Measurements from ENCODE around the gene PPP1R9A.

GRCh38 chr7:94877731-94878670 is 29.4 kb upstream of the PPP1R9A start:
- TF ChIP-seq CTCF (IDR thresholded peaks at IDR 0.05; ENCODE audit: low read depth, low read length, poor library complexity, severe bottlenecking) (no peak), EZH2phosphoT487 (IDR thresholded peaks at IDR 0.05; ENCODE audit: borderline replicate concordance, low read length) (no peak)

Measured in DOHH2 (cell line).